Subcutaneous abdominal adipose tissue (tissue), 5 donors: ENCODE measurements around the gene PIGO.

Source experiments
- H3K27ac ChIP-seq: one replicate; pipeline ENCODE4 v1.7.0; 2013; ENCODE audit warnings: low read depth, mild to moderate bottlenecking, inconsistent platforms, low read length, moderate library complexity
- H3K27me3 ChIP-seq, 5 donors: one replicate each; pipeline ENCODE4 v1.7.0; 2013; ENCODE audit warnings: low read length in 5 of 5, inconsistent platforms in 1 of 5; ENCODE audit not compliant: control insufficient read depth in 5 of 5, insufficient read depth in 4 of 5
- H3K36me3 ChIP-seq, 5 donors: one replicate each; pipeline ENCODE4 v1.7.0; 2013; ENCODE audit warnings: low read length in 5 of 5; ENCODE audit not compliant: control insufficient read depth in 5 of 5, insufficient read depth in 5 of 5
- H3K4me1 ChIP-seq, 5 donors: one replicate each; pipeline ENCODE4 v1.7.0; 2013; ENCODE audit warnings: low read length in 5 of 5, mild to moderate bottlenecking in 3 of 5, moderate library complexity in 1 of 5; ENCODE audit not compliant: control insufficient read depth in 5 of 5, insufficient read depth in 5 of 5
- H3K4me3 ChIP-seq, 5 donors: one replicate each; pipeline ENCODE4 v1.7.0; 2013; ENCODE audit warnings: low read length in 5 of 5, low read depth in 1 of 5
- H3K9ac ChIP-seq, 5 donors: one replicate each; pipeline ENCODE4 v1.7.0; 2013; ENCODE audit warnings: low read length in 5 of 5, mild to moderate bottlenecking in 4 of 5, moderate library complexity in 3 of 5
- H3K9me3 ChIP-seq, 5 donors: one replicate each; pipeline ENCODE4 v1.7.0; 2013; ENCODE audit warnings: low read length in 5 of 5; ENCODE audit not compliant: control insufficient read depth in 5 of 5
- donor health status: healthy.
- donor health status: healthy.
- donor health status: healthy.
- donor health status: healthy.
- donor health status: healthy.

The PIGO gene

GRCh38 chr9:35114840-35115628 is 18.6 kb upstream of the PIGO start:
- Histone ChIP-seq H3K36me3 (no peaks in the 10 kb centered on the region), H3K4me1 (peaks cover 13 to 65% (median 58%) of the 10 kb centered on the region in 5 donors), H3K9ac (peak overlapping the region; percentile 68 to 87 (median 76)), H3K4me3 (peak overlapping the region; percentile 83 to 96 (median 90)), H3K9me3 (no peaks in the 10 kb centered on the region), H3K27ac (peak overlapping the region; percentile 81), H3K27me3 (no peaks in the 10 kb centered on the region)

DNA sequence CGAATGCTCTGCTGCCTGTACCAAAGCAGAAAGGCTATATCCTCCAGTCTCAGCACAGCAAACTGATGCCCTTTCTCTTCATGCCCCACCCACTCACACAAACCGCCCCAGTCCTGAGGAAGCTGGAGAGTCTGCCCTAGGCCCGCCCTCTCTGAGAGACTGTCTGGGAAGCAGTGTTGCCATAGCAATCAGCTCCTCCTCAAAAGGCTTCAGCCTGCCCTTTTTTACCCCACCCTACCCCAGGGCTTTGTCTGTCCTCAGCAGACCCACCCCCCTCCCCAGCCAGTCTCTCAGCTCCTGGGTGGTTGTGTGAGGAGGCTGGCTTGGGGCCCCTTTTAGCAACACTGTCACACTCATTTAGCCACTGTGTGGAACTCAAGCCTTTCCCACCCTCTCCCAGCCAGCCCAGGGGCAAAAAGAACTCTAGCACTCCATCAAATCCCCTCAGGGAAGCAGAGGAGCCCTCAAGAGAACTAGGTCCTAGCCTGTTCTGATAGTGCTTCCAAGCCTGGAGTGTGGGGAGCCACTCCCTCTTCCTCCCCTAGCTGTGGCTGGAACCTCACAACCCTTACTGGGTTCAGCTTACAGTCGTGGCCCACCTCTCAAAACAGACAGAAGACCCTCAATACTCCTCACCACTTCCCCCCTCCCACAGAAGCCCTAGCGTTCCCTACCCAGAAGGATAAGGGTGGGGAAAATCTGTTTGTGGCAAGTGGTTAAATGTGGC is 17.9 kb upstream of the PIGO start:
- Histone ChIP-seq H3K4me3 (peak overlapping the region; percentile 83 to 96 (median 90)), H3K36me3 (no peaks in the 10 kb centered on the region), H3K9me3 (no peaks in the 10 kb centered on the region), H3K9ac (peak overlapping the region; percentile 68 to 87 (median 76)), H3K27me3 (no peaks in the 10 kb centered on the region), H3K27ac (peak overlapping the region; percentile 81), H3K4me1 (peaks cover 13 to 72% (median 64%) of the 10 kb centered on the region in 5 donors)

DNA sequence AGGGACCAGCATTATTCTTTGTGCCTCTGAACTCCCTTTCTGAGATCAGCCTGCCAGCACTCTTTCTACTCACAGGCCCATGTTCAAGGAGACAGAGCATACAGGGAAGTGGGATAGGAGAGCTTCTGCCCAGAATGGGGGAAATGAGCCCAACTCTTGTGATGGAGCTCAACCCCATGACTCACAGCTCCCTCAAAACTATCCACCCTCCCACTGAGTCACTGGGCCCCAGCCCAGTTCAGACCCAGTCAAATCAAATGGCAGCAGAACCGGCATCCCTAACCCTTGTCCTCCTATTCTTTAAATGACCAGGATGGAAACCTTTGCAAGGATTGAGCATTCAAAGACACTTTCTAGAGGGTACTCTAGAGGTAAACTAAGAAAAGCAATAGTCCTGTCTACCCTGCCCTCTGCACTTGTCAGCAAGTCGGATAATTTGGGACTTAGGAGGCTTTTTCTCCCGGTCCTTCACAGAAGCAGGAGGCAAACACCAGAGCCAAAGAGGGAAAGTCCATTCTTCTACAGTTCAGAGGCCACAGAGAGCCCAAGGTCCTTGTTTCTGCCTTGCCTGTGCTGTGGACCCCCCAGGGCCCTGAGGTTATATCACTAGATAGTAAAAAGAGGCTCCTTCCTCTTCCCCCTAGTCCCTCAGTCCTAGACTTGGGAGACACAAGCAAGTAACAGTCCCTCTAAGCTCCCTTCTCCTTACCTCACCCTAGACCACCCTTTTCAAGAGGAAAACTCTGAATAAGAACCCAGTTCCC is 16.0 kb upstream of the PIGO start:
- Histone ChIP-seq H3K9ac (peak overlapping the region in 4 of 5 donors; percentile 64 to 77 (median 70)), H3K4me1 (peaks cover 13 to 80% (median 68%) of the 10 kb centered on the region in 5 donors), H3K9me3 (no peaks in the 10 kb centered on the region), H3K27me3 (no peaks in the 10 kb centered on the region), H3K27ac (peak overlapping the region; percentile 94), H3K4me3 (peak overlapping the region in 4 of 5 donors; percentile 48 to 82 (median 68)), H3K36me3 (peaks cover 0 to 15% (median 14%) of the 10 kb centered on the region in 5 donors)

DNA sequence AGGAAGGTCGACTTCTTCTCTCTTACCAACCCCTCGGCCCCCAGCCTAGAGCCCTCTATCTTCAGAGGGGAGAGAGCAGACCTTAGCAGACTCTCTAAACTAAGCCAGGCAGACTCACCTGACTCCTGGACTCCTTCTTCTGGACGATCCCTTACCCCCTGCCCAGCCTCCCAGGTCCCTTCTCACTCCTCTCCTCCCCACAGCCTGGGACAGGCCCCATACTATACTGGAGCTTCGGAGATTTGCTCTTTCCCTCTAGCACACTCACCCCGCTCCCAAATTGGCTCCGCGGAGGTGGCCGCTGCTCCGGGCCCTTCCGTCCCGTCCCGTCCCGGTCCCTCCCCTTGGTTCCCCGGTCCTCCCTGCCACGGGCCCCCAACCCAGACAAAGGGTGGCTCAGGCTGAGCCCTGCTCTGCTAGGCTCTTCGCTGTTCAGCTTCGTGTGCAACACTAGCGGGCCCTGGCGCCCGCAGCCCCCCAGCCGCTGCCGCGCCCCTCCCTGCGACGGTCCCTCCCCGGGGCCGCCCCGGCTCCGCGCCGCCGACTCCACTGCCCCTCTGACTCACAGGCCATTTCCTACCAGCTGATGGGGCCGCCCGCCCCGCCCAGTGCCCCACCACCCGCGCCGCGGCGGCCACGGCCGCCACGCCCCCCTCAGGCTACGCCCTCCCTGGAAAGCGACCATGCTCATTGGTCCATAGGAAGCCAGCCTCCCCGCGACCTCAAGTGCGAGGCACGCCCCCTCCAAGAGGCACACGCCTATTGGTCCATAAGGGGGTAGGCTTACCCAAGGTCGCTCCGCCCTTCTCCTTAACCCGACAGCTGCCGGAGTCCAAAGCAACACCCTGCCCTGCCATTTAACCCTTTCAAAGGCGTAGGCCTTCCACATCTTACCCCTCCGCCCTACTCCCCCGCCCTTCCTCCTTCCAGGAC is 14.9 kb upstream of the PIGO start:
- Histone ChIP-seq H3K4me3 (peak overlapping the region; percentile 82 to 91 (median 84)), H3K4me1 (peaks cover 13 to 69% (median 60%) of the 10 kb centered on the region in 5 donors), H3K9me3 (no peaks in the 10 kb centered on the region), H3K36me3 (peaks cover 0 to 26% (median 26%) of the 10 kb centered on the region in 5 donors), H3K27me3 (no peaks in the 10 kb centered on the region), H3K9ac (peak overlapping the region; percentile 77 to 93 (median 88)), H3K27ac (peak overlapping the region; percentile 94)

DNA sequence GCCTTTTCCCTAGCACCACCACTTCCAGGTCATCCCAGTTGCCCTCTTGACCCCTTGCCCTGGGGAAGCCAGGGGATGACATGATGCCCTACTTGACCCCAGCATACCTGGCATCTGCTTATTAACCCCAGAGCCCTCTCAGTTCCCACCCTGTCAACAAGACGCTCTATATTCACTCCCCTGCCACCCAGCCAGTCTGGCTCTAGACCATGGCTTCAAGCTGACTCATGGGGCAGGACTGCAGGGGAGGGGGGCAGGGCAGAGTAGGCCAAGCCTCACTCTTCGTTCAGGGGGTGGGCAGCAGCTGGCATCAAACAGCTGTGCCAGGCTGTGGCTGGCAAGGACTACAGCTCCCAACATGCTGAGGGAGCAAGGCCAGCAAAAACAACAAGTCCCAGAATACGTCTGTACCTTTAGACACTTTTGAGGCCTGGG is 14.0 kb upstream of the PIGO start:
- H3K27ac ChIP-seq: peak overlapping the region; percentile 79
- H3K9ac ChIP-seq: peak overlapping the region; percentile 77 to 93 (median 88)
- no peaks in the 10 kb centered on the region for H3K9me3 ChIP-seq
- H3K27me3 ChIP-seq: no peaks in the 10 kb centered on the region
- H3K4me3 ChIP-seq: peak overlapping the region; percentile 82 to 91 (median 84)
- H3K4me1 ChIP-seq: peaks cover 13 to 62% (median 54%) of the 10 kb centered on the region in 5 donors
- peaks cover 0 to 35% (median 35%) of the 10 kb centered on the region in 5 donors for H3K36me3 ChIP-seq

DNA sequence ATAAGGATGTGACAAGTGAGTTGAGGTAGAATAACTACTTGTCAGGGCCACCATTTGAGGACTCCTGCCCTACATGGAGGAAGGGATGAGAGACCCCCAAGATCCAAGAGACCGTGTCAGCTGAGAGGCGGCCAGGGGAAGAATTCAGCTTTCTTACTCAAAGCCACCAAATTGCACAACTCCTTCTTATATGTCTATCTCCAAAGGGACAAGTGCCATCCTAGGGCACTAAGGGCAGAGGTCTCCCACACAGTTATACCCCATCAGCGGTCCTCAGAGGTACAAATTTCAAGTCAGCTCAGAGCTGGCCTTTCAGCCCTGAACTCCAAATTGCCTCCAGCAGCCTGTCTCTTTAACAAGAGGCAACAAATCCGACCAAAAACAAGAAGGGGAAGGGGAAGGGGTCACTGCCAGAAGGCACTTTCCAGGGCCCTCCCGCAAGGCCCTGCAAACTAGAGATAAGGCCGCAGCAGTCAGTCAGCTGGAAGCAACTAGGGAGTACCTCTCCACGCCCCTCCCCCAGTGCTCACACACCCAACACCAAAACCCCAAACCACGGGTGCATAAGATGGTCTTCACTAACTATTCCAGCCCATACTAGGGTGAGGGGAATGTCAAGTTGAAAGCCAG is 12.7 kb upstream of the PIGO start:
- Histone ChIP-seq H3K27me3 (no peaks in the 10 kb centered on the region), H3K9ac (no peak overlapping the region), H3K9me3 (no peaks in the 10 kb centered on the region), H3K4me3 (no peak overlapping the region), H3K4me1 (peaks cover 10 to 49% (median 42%) of the 10 kb centered on the region in 5 donors), H3K36me3 (peaks cover 0 to 48% (median 45%) of the 10 kb centered on the region in 5 donors), H3K27ac (peak overlapping the region; percentile 79)

GRCh38 chr9:35108461-35108860 is 12.1 kb upstream of the PIGO start:
- Histone ChIP-seq H3K27ac (no peak overlapping the region), H3K27me3 (no peaks in the 10 kb centered on the region), H3K9ac (no peak overlapping the region), H3K36me3 (peaks cover 0 to 48% (median 45%) of the 10 kb centered on the region in 5 donors), H3K4me1 (peaks cover 10 to 49% (median 42%) of the 10 kb centered on the region in 5 donors), H3K4me3 (no peak overlapping the region), H3K9me3 (no peaks in the 10 kb centered on the region)

DNA sequence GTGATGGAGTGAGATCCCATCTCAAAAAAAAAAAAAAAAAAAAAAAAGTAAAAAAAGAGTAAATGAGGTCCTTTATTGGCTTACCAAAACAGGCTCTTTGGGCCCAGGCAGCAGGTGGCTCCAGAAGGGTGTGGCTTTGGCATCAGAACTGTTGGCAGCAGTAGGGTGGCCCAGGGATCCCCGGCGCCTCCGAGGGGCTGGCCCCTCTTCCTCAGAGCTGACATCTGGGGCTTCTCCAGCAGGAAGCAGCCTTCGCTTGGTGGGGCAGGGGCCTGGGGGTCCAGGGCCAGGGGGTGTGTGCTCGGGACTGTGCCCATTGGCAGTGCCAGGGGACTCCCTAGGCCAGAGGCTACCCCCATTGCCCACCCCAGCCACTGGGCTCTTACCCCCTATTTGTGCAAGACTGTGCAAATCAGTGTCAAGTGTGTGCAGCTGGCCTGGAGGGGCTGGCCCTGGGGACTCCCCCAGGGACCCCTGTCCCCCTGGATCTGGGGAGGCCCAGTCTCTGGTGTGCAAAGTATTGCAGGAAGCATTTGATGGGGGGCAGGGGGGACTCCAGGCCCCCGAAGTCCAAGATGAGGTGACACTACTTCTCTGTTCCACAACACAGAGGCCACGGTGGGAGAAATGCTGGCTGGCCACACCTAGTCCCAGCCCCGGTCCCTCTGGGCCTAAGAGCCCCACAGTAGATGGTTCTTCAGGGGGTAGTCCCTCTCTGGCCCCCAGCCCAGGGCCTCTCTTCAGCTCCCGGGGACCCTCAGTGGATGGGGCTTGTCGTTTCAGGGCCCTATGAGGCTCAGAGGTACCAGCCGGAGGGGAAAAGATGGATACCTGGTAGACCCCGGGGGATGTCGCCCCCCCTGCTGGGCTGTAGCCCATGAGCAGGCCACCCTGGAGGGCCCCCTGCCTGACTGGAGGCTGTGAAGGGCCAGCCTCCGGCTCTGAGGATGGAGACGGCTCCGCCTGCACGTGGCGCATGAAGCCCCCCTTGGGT is 11.2 kb upstream of the PIGO start:
- Histone ChIP-seq H3K9ac (no peak overlapping the region), H3K27ac (no peak overlapping the region), H3K4me1 (peaks cover 14 to 51% (median 42%) of the 10 kb centered on the region in 5 donors), H3K27me3 (no peaks in the 10 kb centered on the region), H3K4me3 (no peak overlapping the region), H3K9me3 (no peaks in the 10 kb centered on the region), H3K36me3 (peaks cover 0 to 48% (median 45%) of the 10 kb centered on the region in 5 donors)
